Adrenal gland (tissue), 12 donors: Measurements from ENCODE around the gene TMEM132C. TPM values are rescaled to one million over a fixed set of nuclear protein-coding genes. Genes with fewer than 3 reads are reported as not detected.
"Not testable (repeated sequence)": the region's sequence is repeated elsewhere in the genome, so short reads cannot be mapped to it uniquely, and the experiment has no call there.

Experiments used
- DNase-seq, 7 donors: peaks; one replicate each; pipeline ENCODE4 v3.0.0-alpha.2; 2019 to 2020
- H3K27ac ChIP-seq, 5 donors: fragments of 200-600 bp; sonication (generic) in 4 of 5; 1 replicate in 3 of 5; 2 replicates in 2 of 5; pipeline versions ENCODE4 v1.5.1 to v1.8.0; 2016 to 2020; ENCODE audit warnings: mild to moderate bottlenecking in 1 of 5
- H3K27me3 ChIP-seq: fragments of 200-600 bp; 2 replicates; pipeline ENCODE4 v1.8.0; 2021
- H3K36me3 ChIP-seq, 2 donors: fragments of 200-600 bp; replicated peaks in 1 of 2; 1 replicate in 1 of 2; 2 replicates in 1 of 2; pipeline versions ENCODE4 v1.5.1 to v1.8.0; 2018 to 2022
- H3K4me1 ChIP-seq, 2 donors: fragments of 200-600 bp; replicated peaks in 1 of 2; 1 replicate in 1 of 2; 2 replicates in 1 of 2; pipeline versions ENCODE4 v1.5.1 to v1.8.0; 2018 to 2021
- H3K4me3 ChIP-seq, 4 donors: fragments of 200-600 bp; sonication (generic) in 3 of 4; one replicate each; pipeline ENCODE4 v1.5.1; 2016 to 2018
- H3K9me3 ChIP-seq, 3 donors: fragments of 200-600 bp; sonication (generic) in 1 of 3; replicated peaks in 1 of 3; 1 replicate in 2 of 3; 2 replicates in 1 of 3; pipeline versions ENCODE4 v1.5.1 to v1.8.0; 2016 to 2021
- CTCF ChIP-seq, 6 experiments: fragments of 450-650 bp in 4 of 6; fragments of 200-600 bp in 2 of 6; sonication (generic) in 1 of 6; IDR thresholded peaks; 1 replicate in 5 of 6; 2 replicates in 1 of 6; pipeline versions ENCODE4 v1.5.1 to v1.8.0; 2016 to 2021; ENCODE audit warnings: antibody characterized with exemption in 6 of 6, mild to moderate bottlenecking in 2 of 6, moderate library complexity in 1 of 6
- POLR2A ChIP-seq, 2 donors: fragments of 450-650 bp; IDR thresholded peaks; one replicate each; pipeline ENCODE4 v1.6.1; 2017; ENCODE audit warnings: antibody characterized with exemption in 2 of 2, mild to moderate bottlenecking in 2 of 2, moderate library complexity in 1 of 2
- WGBS, 4 donors: extraction: QIAGEN DNeasy Blood & Tissue Kit in 2 of 4; methylation state at CpG; one replicate each; pipeline versions ENCODE4 v1.1.5 to v1.1.7; 2013 to 2017; 5-methylcytosine and 5-hydroxymethylcytosine counted together
- intact Hi-C, 2 donors: fragments of 100-400 bp; cut with DNase I; formaldehyde crosslinking; loops; one replicate each; pipeline versions ENCODE4 v1.14.1 to v1.15.0; 2022 to 2023
- polyA plus RNA-seq, 3 donors: library from polyadenylated mRNA; stranded (reverse); fragments of 200-250 nt in 2 of 3; fragments of 350-450 nt in 1 of 3; fragmentation: Illumina TruSeq in 1 of 3; extraction: RNeasy Lipid Tissue Mini Kit (QIAGEN cat#74804) in 1 of 3; gene quantifications; one replicate each; pipeline ENCODE4 v1.2.3, GENCODE V29; 2013 to 2014
- total RNA-seq, 9 donors: library from RNA; depleted of rRNA in 4 of 9; stranded (reverse); fragments of >200 nt in 4 of 9; fragments of 120-200 nt in 1 of 9; fragmentation: NEBNext Ultra II Directional in 1 of 9; extraction: Animal tissue kit (Norgen Biotek cat#: 25700) in 1 of 9; gene quantifications; one replicate each; pipeline versions ENCODE4 v1.1.0 to v1.2.4, GENCODE V29; 2013 to 2023
- donor health status: healthy with polysubstance abuse.
- donor health status: Bipolar disorder and iron deficiency.
- donor health status: DM: yes; HTN: yes; CAD: no.
- donor health status: DM: no; HTN: no; CAD: no.
- donor health status: DM: no; HTN: no; CAD: no.
- donor health status: DM: yes; HTN: yes; CAD: no.

Gene TMEM132C
- total and polyA plus RNA-seq, 12 donors, result 1.2 to 4.2 (median 2.5) TPM

DNA sequence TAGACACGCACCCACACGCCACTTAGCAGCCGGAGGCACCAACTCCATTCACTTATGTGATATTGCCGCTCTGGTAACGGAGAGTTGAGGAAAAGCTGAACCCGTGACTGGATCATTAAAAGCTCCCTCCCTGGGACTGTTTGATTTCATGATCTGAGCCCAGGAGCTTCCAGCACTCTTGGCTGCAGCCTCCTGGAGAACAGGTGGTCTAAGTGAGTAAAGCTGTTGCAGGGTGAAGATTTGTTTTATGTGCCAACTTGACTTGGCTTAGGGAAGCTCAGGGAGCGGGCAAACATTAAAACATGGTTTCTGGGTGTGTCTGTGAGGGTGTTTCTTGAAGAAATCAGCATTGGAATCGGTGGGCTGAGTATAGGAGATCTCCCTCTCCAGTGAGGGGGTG lies 16.9 kb upstream of the TMEM132C start:
- WGBS, 4 donors, result 72 to 80% (median 78%) methylated on average over 8 of the region's 8 CpGs
- Histone ChIP-seq H3K4me3 (no peak overlapping the region), H3K4me1 (no peaks in the 10 kb centered on the region), H3K9me3 (no peaks in the 10 kb centered on the region), H3K27me3 (no peaks in the 10 kb centered on the region), H3K36me3 (no peaks in the 10 kb centered on the region), H3K27ac (no peak overlapping the region)
- TF ChIP-seq CTCF (IDR thresholded peaks at IDR 0.05) (no peak), POLR2A (IDR thresholded peaks at IDR 0.05) (no peak)
- intact Hi-C loops, result no loop called here
- DNase-seq, result no peak

DNA sequence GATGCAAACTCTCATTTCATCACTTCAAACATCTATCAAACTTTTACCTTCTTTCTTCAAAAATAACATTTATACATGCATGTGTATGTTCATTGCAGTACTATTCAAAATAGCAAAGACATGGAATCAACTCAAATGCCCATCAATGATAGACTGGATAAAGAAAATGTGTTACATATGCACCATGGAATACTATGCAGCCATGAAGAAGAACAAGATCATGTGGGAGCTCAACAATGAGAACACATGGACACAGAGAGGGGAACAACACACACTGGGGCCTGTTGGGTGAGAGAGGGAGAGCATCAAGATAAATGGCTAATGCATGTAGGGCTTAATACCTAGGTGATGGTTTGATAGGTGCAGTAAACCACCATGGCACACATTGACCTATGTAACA lies 13.1 kb upstream of the TMEM132C start:
- H3K36me3 ChIP-seq, DNase-seq, intact Hi-C loops, H3K9me3 ChIP-seq, H3K27ac ChIP-seq, H3K4me3 ChIP-seq, H3K4me1 ChIP-seq, H3K27me3 ChIP-seq: not testable (repeated sequence)

DNA sequence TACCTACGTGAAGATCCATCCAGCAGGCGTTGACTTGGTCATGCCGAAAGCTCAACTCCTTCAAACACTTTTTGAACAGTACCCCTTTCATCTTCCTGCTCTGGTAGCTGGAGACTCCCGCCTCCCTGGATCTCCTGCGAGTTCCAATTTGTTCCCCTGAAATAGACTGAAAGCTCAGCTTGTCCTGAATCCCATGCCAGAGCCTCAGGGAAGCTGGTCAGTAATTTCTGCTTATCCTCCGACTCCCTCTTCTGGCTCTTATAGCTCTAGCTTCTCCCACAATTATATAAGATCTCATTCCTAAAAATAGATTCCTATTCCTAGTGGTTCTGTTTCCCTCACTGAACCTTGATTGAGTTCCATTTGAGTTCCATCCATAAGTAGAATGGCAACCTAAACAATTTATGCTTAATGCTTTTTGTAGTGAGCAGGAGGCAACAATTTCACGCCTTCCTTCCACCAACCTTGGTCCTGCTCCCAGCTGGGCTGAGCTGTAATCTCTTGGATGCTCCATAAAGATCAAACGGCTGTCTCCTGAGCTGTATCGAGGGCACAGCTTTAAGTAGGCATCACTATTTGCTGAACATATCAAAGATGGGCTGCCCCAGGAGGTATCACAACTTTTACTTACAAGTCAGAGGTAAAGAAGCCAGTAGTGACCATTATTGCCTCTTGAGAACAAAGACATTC lies 8.0 kb upstream of the TMEM132C start:
- 34 to 44% (median 37%) methylated on average over 9 of the region's 9 CpGs for WGBS, 4 donors
- no peak overlapping the region for H3K4me3 ChIP-seq
- TF ChIP-seq CTCF (IDR thresholded peaks at IDR 0.05) (no peak), POLR2A (IDR thresholded peaks at IDR 0.05) (no peak)
- intact Hi-C loops, result loop anchor here in 1 of 2 donors (2.0 kb wide), 1 partner anchor 130 kb away; no protein-coding TSS in a partner anchor
- no peaks in the 10 kb centered on the region for H3K36me3 ChIP-seq
- no peak for DNase-seq
- H3K4me1 ChIP-seq, result no peaks in the 10 kb centered on the region
- H3K9me3 ChIP-seq, result no peaks in the 10 kb centered on the region
- H3K27me3 ChIP-seq, result no peaks in the 10 kb centered on the region
- H3K27ac ChIP-seq, result no peak overlapping the region

- no peak for TF ChIP-seq POLR2A (IDR thresholded peaks at IDR 0.05)
- TF ChIP-seq CTCF (IDR thresholded peaks at IDR 0.05), result peak; percentile 52 to 76 (median 69)
- WGBS, 4 donors, result 10 to 13% (median 12%) methylated on average over 5 of the region's 5 CpGs
- H3K27me3 ChIP-seq, result no peaks in the 10 kb centered on the region
- no peaks in the 10 kb centered on the region for H3K4me1 ChIP-seq
- intact Hi-C loops, result loop anchor here in 1 of 2 donors (2.0 to 10.0 kb wide), 2 partner anchors 129 to 1655 kb away; no protein-coding TSS in a partner anchor
- no peaks in the 10 kb centered on the region for H3K9me3 ChIP-seq
- no peaks in the 10 kb centered on the region for H3K36me3 ChIP-seq
- no peak overlapping the region for H3K4me3 ChIP-seq
- DNase-seq, result peak in 6 of 7 donors; percentile 27 to 57 (median 36)
- no peak overlapping the region for H3K27ac ChIP-seq
Observed at GRCh38 chr12:128259556-128260070, 7.4 kb upstream of the TMEM132C start.

DNA sequence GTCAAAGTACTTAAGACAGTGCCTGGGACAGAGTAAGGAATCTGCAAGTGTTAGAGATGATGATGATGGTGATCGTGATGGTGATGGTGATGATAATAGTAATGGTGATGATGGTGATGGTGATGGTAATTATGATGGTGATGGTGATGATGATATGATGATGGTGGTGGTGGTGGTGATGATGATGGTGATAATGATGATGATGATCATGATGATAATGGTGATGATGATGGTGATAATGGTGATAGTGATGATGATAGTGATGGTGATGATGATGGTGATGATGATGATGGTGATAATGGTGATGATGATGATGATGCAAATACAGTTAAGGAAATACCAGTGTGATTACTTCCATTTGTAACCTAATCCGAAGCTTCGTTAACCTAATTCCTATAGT lies 5.2 kb upstream of the TMEM132C start:
- WGBS, 4 donors, result 84 to 97% (median 89%) methylated on average over 3 of the region's 3 CpGs
- Histone ChIP-seq H3K36me3 (no peaks in the 10 kb centered on the region), H3K27me3 (peaks cover 10% of the 10 kb centered on the region), H3K27ac (no peak overlapping the region), H3K9me3 (no peaks in the 10 kb centered on the region), H3K4me3 (no peak overlapping the region), H3K4me1 (peaks cover 0 to 3% of the 10 kb centered on the region in 2 donors)
- intact Hi-C loops, result loop anchor here in 1 of 2 donors (10.0 kb wide), 1 partner anchor 1653 kb away; no protein-coding TSS in a partner anchor
- TF ChIP-seq CTCF (IDR thresholded peaks at IDR 0.05) (no peak), POLR2A (IDR thresholded peaks at IDR 0.05) (no peak)
- no peak for DNase-seq
